AML-193 (cell line): ENCODE results near the gene MUC22.
"Not testable (repeated sequence)": the region's sequence is repeated elsewhere in the genome, so short reads cannot be mapped to it uniquely, and the experiment has no call there.

ENCODE experiments used
- DNase-seq, 2 experiments: peaks; one replicate each; lab custom pipeline; 2025; lab: John Stamatoyannopoulos, UW

MUC22 gene

DNA sequence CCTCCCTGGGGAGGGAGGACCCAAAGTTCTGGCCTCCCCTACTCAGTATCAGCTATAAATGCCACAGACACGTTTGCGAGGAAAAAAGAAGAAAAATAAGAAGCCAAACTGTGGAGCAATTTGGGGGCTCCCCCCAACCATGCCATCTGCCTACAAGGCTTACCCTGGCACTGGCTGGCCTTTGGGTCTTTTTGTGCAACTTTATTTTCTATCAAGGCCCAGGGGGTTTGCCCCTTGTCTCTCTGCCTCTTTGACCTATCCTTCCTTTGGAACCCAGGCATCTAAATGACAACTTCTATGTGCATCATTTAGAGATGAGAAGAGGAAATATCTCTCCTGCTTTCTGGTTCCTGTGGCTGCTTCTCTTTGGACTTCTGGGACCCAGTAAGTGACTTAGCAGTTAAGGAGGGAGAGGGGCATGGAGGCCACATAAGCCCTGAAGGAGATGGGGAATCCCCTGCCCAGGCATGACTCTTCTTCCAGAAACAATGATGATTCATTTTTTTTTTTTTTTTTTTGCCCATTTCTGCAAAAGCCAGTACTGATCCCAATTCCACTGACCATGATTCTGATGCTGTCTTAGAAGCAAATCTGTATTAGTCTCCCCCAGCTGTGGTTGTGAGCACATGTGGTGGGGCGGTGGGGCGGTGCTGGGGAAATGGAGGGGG, at the start of gene MUC22:
TSS of gene MUC22 (plus strand) at position 82 of the 668 bp plus-strand sequence. CDS start at position 315, 233 bp downstream.
- DNase-seq, result no peak

GRCh38 chr6:30960907-30961673, 49.2 kb upstream of the MUC22 start:
- no peak for DNase-seq

DNA sequence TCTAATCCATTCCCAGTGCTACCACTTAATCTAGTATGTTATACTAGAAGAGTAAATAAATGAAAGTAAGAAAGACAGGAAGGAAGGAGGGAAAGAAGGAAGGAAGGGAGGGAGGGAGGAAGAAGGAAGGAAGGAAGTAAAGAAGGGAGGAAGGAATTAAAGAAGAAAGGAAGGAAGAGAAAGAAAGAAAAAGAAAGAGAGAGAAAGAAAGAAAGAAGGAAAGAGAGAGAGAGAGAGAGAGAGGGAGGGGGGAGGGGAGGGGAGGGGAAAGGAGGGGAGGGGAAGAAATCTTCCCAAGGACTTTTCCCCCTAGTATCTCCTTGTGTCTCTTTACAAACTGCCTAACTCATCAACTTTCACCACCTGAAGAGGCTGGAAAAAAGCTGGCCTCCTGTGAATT, 47.6 kb upstream of the MUC22 start:
- DNase-seq, result no peak

- DNase-seq, result no peak
Observed at GRCh38 chr6:30963641-30964040, 46.6 kb upstream of the MUC22 start.

DNA sequence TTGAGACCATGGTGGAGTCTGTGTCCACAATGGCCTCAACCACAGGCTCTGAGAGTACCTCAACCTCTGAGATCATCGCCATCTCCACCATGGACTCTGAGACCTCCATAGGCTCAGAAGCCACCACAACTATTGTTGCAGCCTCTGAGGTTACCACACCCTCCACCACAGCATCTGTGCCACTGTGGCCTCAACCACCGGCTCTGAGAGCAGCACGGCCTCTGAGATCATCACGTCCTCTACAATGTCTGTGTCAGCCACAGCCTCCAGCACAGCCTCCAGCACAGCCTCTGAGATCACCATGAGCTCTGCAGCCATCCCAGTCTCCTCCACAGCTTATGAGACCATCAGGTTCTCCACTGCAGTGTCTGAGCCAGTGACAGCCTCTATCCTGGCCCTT, 46.2 kb upstream of the MUC22 start:
- DNase-seq, result no peak

DNA sequence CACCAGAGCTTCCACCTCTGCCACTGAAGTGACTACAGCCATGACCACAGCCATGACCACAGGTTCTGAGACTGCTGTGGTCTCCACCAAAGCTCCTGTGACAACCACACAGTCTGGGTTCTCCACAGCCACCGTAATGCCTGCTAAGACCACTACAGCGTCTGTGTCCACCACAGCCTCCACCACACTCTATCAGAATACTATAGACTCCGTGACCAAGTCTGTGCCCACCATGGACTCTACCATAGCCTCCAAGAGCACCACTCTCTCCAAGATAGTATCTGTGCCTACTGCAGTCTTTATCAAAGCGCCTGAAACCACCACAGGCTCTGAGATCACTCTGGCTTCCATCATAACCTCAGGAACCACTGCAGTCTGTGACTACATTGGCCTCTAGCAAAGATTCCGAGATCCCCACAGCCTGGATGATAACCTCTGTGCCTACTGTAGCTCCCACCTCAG, 45.1 kb upstream of the MUC22 start:
- DNase-seq, result no peak

- no peak for DNase-seq
Observed at GRCh38 chr6:30966154-30966553, 44.1 kb upstream of the MUC22 start.

- DNase-seq, result not testable (repeated sequence)
Observed at GRCh38 chr6:30969171-30969570, 41.1 kb upstream of the MUC22 start.

DNA sequence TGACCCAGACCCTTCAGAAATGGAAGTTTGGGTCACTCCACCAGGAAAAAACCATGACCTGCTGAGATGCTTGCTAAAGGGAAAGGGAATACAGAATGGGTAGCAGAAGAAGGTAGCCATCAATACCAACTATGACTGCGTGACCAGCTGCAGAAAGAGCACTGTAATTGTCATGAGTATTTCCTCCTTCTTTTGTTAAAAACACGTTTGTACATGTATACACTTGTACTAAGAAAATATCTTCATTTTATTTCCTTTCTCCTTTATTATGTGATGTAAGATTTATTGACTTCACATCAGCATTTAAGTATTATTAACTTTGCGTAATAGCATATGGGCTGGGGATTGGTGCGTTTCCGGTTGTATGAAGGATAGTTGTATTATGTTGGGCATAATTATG, 39.3 kb upstream of the MUC22 start:
- no peak for DNase-seq

DNA sequence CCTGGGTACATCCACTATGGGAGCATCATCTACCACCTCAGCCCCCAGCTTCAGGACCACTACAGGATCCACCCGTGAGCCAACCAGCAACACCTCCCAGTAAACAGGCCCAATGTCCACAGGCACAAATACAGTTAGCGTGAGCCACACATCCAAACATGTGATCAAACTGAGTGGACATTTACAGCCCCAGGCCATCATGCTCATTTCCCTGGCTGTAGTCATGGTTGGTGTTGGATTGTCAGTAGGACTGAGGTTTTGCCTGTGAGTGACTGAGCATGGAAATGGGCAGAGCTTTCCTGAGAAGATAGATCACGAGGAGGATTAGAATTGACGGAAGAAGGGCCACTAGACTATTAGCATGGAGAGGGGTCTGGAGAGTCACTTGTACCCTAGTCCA, 37.5 kb upstream of the MUC22 start:
- no peak for DNase-seq

GRCh38 chr6:30974490-30975252, 35.6 kb upstream of the MUC22 start:
- no peak for DNase-seq

GRCh38 chr6:30979141-30979540, 31.1 kb upstream of the MUC22 start:
- DNase-seq, result no peak

DNA sequence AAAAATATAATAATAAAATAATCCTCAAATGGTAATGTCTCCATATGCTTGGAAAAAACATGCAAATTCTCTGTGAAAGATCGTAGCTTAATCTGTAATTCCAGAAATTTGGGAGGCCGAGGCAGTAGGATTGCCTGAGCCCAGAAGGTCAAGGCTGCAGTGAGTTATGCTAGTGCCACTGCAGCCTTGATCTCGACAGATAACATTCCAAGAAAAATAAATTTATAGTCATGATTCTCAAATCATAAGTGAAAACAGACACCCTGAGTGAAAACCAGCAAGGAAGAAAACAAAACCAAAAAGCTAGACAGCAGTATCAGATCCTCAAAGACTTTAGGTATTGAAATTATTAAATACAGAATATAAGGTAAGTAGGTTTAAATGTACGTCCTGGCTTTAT, 30.6 kb upstream of the MUC22 start:
- no peak for DNase-seq

DNA sequence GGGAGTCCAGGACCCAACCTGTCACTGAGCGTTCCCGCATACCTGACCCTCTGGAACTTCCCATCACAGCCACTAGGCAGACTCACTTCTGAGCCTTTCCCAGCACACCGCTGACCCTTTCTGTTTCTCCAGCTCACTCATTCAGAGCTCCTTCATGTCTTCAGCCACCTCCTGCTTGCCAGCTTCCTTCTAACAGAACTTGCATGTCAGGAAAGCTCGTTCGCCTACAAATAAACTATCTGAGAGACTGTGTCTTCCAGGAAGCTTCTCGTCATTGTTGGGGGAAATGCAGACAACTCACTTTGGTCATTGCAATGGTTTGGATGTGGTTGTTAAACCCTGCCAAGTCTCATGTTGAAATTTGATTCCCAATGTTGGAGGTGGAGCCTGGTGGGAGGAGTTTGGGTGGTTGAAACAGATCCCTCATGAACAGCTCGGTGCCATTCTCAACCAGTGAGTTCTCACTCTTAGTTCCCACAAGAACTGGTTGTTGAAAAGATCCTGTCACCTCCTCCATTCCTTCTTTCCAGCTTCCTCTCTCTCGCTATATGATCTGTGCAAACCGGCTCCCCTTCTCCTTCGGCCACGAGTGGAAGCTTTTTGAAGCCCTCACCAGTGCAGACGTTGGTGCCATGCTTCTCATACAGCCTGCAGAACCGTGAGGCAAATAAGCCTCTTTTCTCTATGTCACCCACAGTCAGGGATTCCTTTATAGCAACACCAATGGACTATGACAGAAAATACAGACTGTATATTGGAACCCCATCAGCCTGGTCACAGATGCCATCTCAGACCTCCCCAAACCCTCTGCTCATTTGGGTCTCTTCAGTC, 28.1 kb upstream of the MUC22 start:
- DNase-seq, result no peak

DNA sequence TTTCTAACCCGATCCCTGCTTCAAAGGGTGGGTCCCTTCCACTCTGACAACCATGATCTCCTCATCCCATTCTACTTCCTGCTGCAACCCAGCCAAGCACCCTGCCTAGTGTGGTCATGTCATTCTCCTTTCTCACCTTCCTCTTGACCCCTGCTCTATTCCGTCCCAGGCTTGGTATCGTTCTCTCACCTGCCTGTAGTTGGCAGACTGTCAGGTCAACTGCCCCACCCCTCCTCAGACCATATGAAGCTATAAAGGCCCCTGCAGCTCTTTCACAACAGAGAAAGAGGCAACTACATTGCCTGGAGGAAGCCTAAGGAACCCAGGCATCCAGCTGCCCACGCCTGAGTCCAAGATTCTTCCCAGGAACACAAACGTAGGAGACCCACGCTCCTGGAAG, 26.8 kb upstream of the MUC22 start, which contains the start of gene MUC21:
TSS of gene MUC21 (plus strand) at position 280 of the 400 bp plus-strand sequence. CDS start 241 bp downstream, outside the sequence.
- no peak for DNase-seq

DNA sequence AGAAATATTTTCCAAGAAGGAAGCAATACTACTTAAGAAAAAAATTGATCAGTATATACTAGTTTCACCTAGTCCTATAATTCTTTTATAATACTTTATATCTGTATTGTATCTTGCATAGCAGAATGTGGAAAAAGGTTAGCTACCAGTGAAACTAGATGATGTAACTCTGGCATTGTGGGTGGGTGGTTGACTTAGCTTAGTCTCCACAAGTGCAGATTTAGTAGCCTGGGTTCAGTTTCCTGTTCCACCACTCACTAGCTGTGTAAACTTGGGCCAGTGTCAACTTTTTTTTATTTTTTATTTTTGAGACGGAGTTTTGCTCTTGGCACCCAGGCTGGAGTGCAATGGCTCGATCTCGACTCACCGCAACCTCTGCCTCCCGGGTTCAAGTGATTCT, 24.8 kb upstream of the MUC22 start:
- DNase-seq, result no peak

DNA sequence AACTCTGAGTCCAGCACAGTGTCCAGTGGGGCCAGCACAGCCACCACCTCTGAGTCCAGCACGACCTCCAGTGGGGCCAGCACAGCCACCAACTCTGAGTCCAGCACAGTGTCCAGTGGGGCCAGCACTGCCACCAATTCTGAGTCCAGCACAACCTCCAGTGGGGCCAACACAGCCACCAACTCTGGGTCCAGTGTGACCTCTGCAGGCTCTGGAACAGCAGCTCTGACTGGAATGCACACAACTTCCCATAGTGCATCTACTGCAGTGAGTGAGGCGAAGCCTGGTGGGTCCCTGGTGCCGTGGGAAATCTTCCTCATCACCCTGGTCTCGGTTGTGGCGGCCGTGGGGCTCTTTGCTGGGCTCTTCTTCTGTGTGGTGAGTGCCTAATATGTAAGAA, 23.0 kb upstream of the MUC22 start:
- no peak for DNase-seq

DNA sequence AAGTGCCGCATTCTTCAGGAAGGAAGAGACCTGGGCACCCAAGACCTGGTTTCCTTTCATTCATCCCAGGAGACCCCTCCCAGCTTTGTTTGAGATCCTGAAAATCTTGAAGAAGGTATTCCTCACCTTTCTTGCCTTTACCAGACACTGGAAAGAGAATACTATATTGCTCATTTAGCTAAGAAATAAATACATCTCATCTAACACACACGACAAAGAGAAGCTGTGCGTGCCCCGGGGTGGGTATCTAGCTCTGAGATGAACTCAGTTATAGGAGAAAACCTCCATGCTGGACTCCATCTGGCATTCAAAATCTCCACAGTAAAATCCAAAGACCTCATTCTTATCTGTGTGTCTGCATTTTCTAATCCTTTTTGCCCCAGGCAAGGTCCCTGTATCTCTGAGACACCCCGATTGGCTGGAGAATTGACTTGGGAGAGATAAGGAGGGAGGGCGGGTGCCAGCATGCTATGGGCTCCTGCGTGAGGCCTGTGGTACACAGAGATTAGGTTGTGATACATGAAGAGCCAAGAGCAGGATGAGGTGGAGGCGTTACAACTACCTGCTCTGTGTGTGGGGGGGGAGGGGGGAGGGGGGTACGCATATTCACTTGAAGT, 22.0 kb upstream of the MUC22 start:
- DNase-seq, result no peak

DNA sequence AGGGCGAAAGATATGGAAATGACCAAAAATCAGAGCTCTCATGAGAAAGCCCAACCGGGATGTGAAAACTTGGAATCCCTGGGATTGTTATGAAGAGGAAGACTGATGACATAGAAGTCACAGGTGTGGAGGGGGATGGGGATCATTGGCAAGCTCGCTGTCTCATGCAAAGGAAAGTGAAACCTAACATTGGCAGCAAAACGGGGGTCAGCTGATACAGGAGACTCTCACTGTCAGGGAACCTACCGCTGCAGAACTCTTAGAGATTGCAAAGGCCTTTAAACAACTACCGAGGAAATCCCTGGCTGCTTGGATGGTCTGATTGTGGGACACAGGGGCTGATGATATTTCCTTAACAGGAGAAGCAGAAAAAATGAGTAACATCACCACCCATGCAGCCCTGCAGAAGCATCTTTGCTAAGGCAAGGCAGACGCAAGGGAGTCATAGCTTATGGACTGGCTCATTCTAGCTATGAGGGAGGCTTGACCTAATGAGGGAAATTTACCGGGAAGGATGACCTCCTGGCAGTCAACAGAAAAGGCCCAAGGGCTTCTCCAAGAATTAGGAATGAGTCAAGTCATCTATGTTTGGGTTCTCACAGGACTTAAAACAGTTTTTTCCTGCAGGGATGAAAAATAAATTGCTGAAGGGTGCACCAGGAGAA, 19.7 kb upstream of the MUC22 start:
- no peak for DNase-seq

DNA sequence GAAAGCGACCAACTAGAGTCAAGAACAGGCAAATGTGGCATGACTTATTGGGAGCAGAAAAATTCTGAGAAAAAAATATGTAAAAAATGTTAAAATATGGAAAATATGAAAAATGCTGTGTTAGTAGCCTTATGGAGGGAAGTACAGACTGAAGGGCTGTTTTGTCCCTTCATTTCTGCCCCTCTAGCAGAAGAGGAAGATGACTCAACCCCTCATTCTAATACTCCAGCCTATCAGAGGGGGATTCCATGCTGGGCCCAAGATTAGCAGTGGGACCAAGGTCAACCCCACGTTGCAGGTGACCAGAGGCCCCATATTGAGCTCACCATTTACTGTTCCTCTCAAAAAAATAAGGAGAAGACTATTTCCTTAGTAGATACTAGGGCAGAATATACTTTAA, 18.4 kb upstream of the MUC22 start:
- DNase-seq, result no peak

- no peak for DNase-seq
Observed at GRCh38 chr6:30997301-30997700, 13.0 kb upstream of the MUC22 start.
